ENCODE results near the gene ALKBH3. TPM values are rescaled to one million over a fixed set of nuclear protein-coding genes. Genes with fewer than 3 reads are reported as not detected.

The ALKBH3 gene
- total RNA-seq, 1 donor = 47.8 TPM

- no peaks in the 10 kb centered on the region for H3K79me2 ChIP-seq (ENCODE audit: insufficient read depth, low read length)
- no peak overlapping the region for H3K4me2 ChIP-seq (ENCODE audit: insufficient read depth, low read length)
- no peaks in the 10 kb centered on the region for H3K27me3 ChIP-seq (ENCODE audit: insufficient read depth, low read length)
- no peaks in the 10 kb centered on the region for H3K4me1 ChIP-seq (ENCODE audit: insufficient read depth, low read length)
- H3K4me3 ChIP-seq (ENCODE audit: insufficient read depth, low read length) = no peak overlapping the region
- no peaks in the 10 kb centered on the region for H3K9me3 ChIP-seq (ENCODE audit: low read depth, low read length)
- no peaks in the 10 kb centered on the region for H3K36me3 ChIP-seq (ENCODE audit: insufficient read depth, low read length)
- DNase-seq (ENCODE audit: insufficient read length, low spot score, missing footprints) = no peak
- TF ChIP-seq, protein P1, sequence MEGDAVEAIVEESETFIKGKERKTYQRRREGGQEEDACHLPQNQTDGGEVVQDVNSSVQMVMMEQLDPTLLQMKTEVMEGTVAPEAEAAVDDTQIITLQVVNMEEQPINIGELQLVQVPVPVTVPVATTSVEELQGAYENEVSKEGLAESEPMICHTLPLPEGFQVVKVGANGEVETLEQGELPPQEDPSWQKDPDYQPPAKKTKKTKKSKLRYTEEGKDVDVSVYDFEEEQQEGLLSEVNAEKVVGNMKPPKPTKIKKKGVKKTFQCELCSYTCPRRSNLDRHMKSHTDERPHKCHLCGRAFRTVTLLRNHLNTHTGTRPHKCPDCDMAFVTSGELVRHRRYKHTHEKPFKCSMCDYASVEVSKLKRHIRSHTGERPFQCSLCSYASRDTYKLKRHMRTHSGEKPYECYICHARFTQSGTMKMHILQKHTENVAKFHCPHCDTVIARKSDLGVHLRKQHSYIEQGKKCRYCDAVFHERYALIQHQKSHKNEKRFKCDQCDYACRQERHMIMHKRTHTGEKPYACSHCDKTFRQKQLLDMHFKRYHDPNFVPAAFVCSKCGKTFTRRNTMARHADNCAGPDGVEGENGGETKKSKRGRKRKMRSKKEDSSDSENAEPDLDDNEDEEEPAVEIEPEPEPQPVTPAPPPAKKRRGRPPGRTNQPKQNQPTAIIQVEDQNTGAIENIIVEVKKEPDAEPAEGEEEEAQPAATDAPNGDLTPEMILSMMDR (IDR thresholded peaks at IDR 0.05; ENCODE audit: extremely low read depth, low read depth, low read length) = no peak
- H3K27ac ChIP-seq (ENCODE audit: low read depth, low read length) = no peak overlapping the region
- H4K20me1 ChIP-seq (ENCODE audit: insufficient read depth, low read length) = no peaks in the 10 kb centered on the region
- H2AFZ ChIP-seq (ENCODE audit: low read length) = no peak overlapping the region
These were observed 19.5 kb upstream of the ALKBH3 start for GRCh38 chr11:43861141-43861540.

GRCh38 chr11:43866520-43866919 lies 14.1 kb upstream of the ALKBH3 start:
- Histone ChIP-seq H4K20me1 (ENCODE audit: insufficient read depth, low read length) (no peaks in the 10 kb centered on the region), H3K36me3 (ENCODE audit: insufficient read depth, low read length) (no peaks in the 10 kb centered on the region), H3K4me3 (ENCODE audit: insufficient read depth, low read length) (no peak overlapping the region), H3K27me3 (ENCODE audit: insufficient read depth, low read length) (peaks cover 8% of the 10 kb centered on the region), H3K27ac (ENCODE audit: low read depth, low read length) (peak overlapping the region; percentile 13), H3K4me1 (ENCODE audit: insufficient read depth, low read length) (peaks cover 10% of the 10 kb centered on the region), H3K9me3 (ENCODE audit: low read depth, low read length) (no peaks in the 10 kb centered on the region), H3K4me2 (ENCODE audit: insufficient read depth, low read length) (no peak overlapping the region), H2AFZ (ENCODE audit: low read length) (no peak overlapping the region), H3K79me2 (ENCODE audit: insufficient read depth, low read length) (no peaks in the 10 kb centered on the region)
- DNase-seq (ENCODE audit: insufficient read length, low spot score, missing footprints) = peak; percentile 62
- TF ChIP-seq, protein P1 (IDR thresholded peaks at IDR 0.05; ENCODE audit: extremely low read depth, low read depth, low read length) = no peak

DNA sequence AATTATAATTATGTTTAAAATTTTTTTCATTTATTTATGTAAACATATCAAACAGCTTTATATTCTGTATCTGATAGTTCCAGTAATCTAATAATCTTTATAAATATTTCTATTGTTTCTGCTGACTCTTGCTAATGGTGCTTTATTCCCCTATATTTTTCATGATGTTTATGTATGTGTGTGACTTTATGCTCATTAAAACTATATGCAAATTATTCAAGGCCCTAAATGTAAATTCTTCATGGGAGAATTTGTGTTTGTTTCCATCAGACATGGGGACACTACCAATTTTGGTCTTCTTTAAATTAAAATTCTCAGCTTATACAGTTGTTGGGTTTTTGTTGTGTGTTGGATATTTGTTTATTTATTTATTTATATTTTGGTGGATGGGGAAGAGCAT lies 13.7 kb upstream of the ALKBH3 start:
- no peaks in the 10 kb centered on the region for H3K9me3 ChIP-seq (ENCODE audit: low read depth, low read length)
- no peak for DNase-seq (ENCODE audit: insufficient read length, low spot score, missing footprints)
- H3K27me3 ChIP-seq (ENCODE audit: insufficient read depth, low read length) = peaks cover 8% of the 10 kb centered on the region
- peaks cover 10% of the 10 kb centered on the region for H3K4me1 ChIP-seq (ENCODE audit: insufficient read depth, low read length)
- no peak overlapping the region for H3K27ac ChIP-seq (ENCODE audit: low read depth, low read length)
- no peaks in the 10 kb centered on the region for H3K36me3 ChIP-seq (ENCODE audit: insufficient read depth, low read length)
- H3K4me3 ChIP-seq (ENCODE audit: insufficient read depth, low read length) = no peak overlapping the region
- TF ChIP-seq, protein P1 (IDR thresholded peaks at IDR 0.05; ENCODE audit: extremely low read depth, low read depth, low read length) = no peak
- H2AFZ ChIP-seq (ENCODE audit: low read length) = no peak overlapping the region
- no peaks in the 10 kb centered on the region for H3K79me2 ChIP-seq (ENCODE audit: insufficient read depth, low read length)
- no peaks in the 10 kb centered on the region for H4K20me1 ChIP-seq (ENCODE audit: insufficient read depth, low read length)
- no peak overlapping the region for H3K4me2 ChIP-seq (ENCODE audit: insufficient read depth, low read length)

DNA sequence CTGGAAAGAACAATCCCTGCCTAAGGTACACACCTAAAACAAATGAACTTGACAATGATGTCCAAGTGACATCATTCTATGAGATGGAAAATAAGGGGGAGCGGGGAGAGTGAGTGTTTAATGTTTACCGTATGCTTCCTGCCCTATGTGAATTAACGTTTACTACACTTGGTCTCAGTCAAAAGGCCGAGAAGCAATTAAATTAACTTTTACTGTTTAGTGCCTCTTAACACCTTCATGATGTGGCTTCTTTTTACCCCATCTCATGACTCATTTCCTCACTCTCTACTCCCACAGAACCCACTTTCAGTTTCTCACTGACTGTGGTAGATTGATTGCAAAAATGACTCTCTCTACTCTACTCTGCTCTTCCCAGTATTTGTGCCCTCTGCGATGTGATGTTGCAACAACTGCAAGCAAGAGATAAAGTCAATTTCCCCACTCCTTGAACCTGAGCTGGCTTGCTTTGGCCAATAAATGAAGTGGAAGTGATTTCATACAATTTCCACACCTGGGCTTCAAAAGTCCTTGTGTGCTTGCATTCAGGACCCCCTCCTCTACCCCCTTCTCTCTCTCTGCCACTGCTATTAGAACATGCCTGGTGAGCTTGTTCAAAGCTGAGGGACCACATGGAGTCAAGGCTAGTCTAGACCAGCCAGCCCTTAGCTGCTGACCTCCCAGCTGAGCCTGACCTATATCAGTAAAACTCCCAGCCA lies 11.6 kb upstream of the ALKBH3 start:
- peak; percentile 92 for DNase-seq (ENCODE audit: insufficient read length, low spot score, missing footprints)
- H3K4me2 ChIP-seq (ENCODE audit: insufficient read depth, low read length) = peak overlapping the region; percentile 67
- no peaks in the 10 kb centered on the region for H3K36me3 ChIP-seq (ENCODE audit: insufficient read depth, low read length)
- no peak overlapping the region for H2AFZ ChIP-seq (ENCODE audit: low read length)
- no peaks in the 10 kb centered on the region for H3K9me3 ChIP-seq (ENCODE audit: low read depth, low read length)
- peaks cover 24% of the 10 kb centered on the region for H3K27me3 ChIP-seq (ENCODE audit: insufficient read depth, low read length)
- peak overlapping the region; percentile 43 for H3K27ac ChIP-seq (ENCODE audit: low read depth, low read length)
- TF ChIP-seq, protein P1 (IDR thresholded peaks at IDR 0.05; ENCODE audit: extremely low read depth, low read depth, low read length) = no peak
- H3K4me1 ChIP-seq (ENCODE audit: insufficient read depth, low read length) = peaks cover 10% of the 10 kb centered on the region
- peak overlapping the region; percentile 26 for H3K4me3 ChIP-seq (ENCODE audit: insufficient read depth, low read length)
- no peaks in the 10 kb centered on the region for H4K20me1 ChIP-seq (ENCODE audit: insufficient read depth, low read length)
- no peaks in the 10 kb centered on the region for H3K79me2 ChIP-seq (ENCODE audit: insufficient read depth, low read length)

Measured in osteoblast (primary cell).